Mesenteric fat pad (tissue), 1 donor: ENCODE results near the gene LEUTX. TPM values are rescaled to one million over a fixed set of nuclear protein-coding genes. Genes with fewer than 3 reads are reported as not detected.

Source experiments
- microRNA-seq: library from miRNA; unstranded; fragments of <30 nt; microRNA quantifications from one replicate; pipeline ENCODE4 v1.2.0, GENCODE V29; 2020; ENCODE audit warnings: borderline number of aligned reads
- total RNA-seq: library from RNA; stranded (reverse); fragmentation: NEBNext Ultra II Directional; extraction: Animal tissue kit (Norgen Biotek cat#: 25700); gene quantifications from one replicate; pipeline ENCODE4 v1.2.1, GENCODE V29; 2021
- donor health status: DM: yes; HTN: yes; CAD: no.

The LEUTX gene
- total RNA-seq, 1 donor from 2014 or later: not detected

Small RNAs within 50 kb of the gene (microRNA-seq; reads per million reads assigned to microRNA genes)
- gene MIR6719: not detected

Other genes starting within 250 kb of the LEUTX start
- gene EID2B, start 246.0 kb upstream of the LEUTX start, total RNA-seq: 2.1 TPM
- gene EID2, start 238.7 kb upstream of the LEUTX start, total RNA-seq: 12.7 TPM
- not detected for gene LGALS13, start 176.3 kb upstream of the LEUTX start, total RNA-seq
- gene LGALS16, start 122.9 kb upstream of the LEUTX start, total RNA-seq: not detected
- not detected for gene LGALS14, start 74.4 kb upstream of the LEUTX start, total RNA-seq
- gene CLC, start 40.8 kb upstream of the LEUTX start, total RNA-seq: not detected
- gene DYRK1B, start 55.3 kb downstream of the LEUTX start, total RNA-seq: 8.8 TPM
- gene FBL, start 67.5 kb downstream of the LEUTX start, total RNA-seq: 121 TPM
- gene FCGBP, start 155.8 kb downstream of the LEUTX start, total RNA-seq: 108 TPM
- 85.5 TPM for gene PSMC4, start 192.3 kb downstream of the LEUTX start, total RNA-seq
- gene ZNF546, start 218.2 kb downstream of the LEUTX start, total RNA-seq: 3.9 TPM